Keratinocyte (primary cell): ENCODE results near the gene FBRSL1. TPM values are rescaled to one million over a fixed set of nuclear protein-coding genes. Genes with fewer than 3 reads are reported as not detected.

Experiments used
- DNase-seq: peaks from one replicate; pipeline ENCODE4 v3.0.0-alpha.2; 2011; ENCODE audit warnings: low read depth, missing footprints, low spot score
- FAIRE-seq: peaks from 2 replicates; lab custom pipeline; 2011; peaks lifted over from hg19 to GRCh38; lab: Jason Lieb, UNC
- H2AFZ ChIP-seq: 2 replicates; pipeline ENCODE4 v1.6.0; 2012; ENCODE audit warnings: low read length, control low read depth, inconsistent platforms; ENCODE audit not compliant: control insufficient read depth
- H3K27ac ChIP-seq: 2 replicates; pipeline ENCODE4 v1.5.1; 2011; ENCODE audit warnings: low read length; ENCODE audit not compliant: control insufficient read depth, insufficient read depth
- H3K27me3 ChIP-seq: 3 replicates; pipeline ENCODE4 v1.6.0; 2011; ENCODE audit warnings: low read length; ENCODE audit not compliant: control insufficient read depth, insufficient read depth; ENCODE audit errors: extremely low read depth
- H3K36me3 ChIP-seq, 2 experiments: 2 replicates in 1 of 2; 3 replicates in 1 of 2; pipeline ENCODE4 v1.5.1; 2011; ENCODE audit warnings: low read length in 2 of 2, mild to moderate bottlenecking in 1 of 2; ENCODE audit not compliant: control insufficient read depth in 2 of 2, insufficient read depth in 2 of 2; ENCODE audit errors: extremely low read depth in 1 of 2
- H3K4me1 ChIP-seq: 3 replicates; pipeline ENCODE4 v1.5.1; 2011; ENCODE audit warnings: low read length; ENCODE audit not compliant: control insufficient read depth, insufficient read depth; ENCODE audit errors: extremely low read depth
- H3K4me2 ChIP-seq: 3 replicates; pipeline ENCODE4 v1.6.0; 2011; ENCODE audit warnings: low read depth, low read length; ENCODE audit not compliant: control insufficient read depth, insufficient read depth; ENCODE audit errors: extremely low read depth
- H3K4me3 ChIP-seq, 3 experiments: fragments of 200-600 bp in 1 of 3; sonication (generic) in 1 of 3; 2 replicates in 2 of 3; 3 replicates in 1 of 3; pipeline ENCODE4 v1.5.1; 2011 to 2016; ENCODE audit warnings: low read length in 3 of 3, mild to moderate bottlenecking in 3 of 3, control low read depth in 2 of 3, inconsistent platforms in 1 of 3, low read depth in 1 of 3, mixed read lengths in 1 of 3, mixed run types in 1 of 3, moderate library complexity in 1 of 3; ENCODE audit not compliant: control insufficient read depth in 2 of 3, insufficient read depth in 2 of 3; ENCODE audit errors: extremely low read depth in 1 of 3
- H3K79me2 ChIP-seq: 2 replicates; pipeline ENCODE4 v1.6.0; 2012; ENCODE audit warnings: low read length; ENCODE audit not compliant: control insufficient read depth, insufficient read depth
- H3K9ac ChIP-seq: 3 replicates; pipeline ENCODE4 v1.6.0; 2011; ENCODE audit warnings: low read length; ENCODE audit not compliant: control insufficient read depth, insufficient read depth; ENCODE audit errors: extremely low read depth
- H3K9me1 ChIP-seq: 3 replicates; pipeline ENCODE4 v1.6.0; 2011; ENCODE audit warnings: low read length; ENCODE audit not compliant: control insufficient read depth, insufficient read depth; ENCODE audit errors: extremely low read depth
- H3K9me3 ChIP-seq: 2 replicates; pipeline ENCODE4 v1.5.1; 2012; ENCODE audit warnings: low read depth, low read length; ENCODE audit not compliant: control insufficient read depth
- H4K20me1 ChIP-seq: 3 replicates; pipeline ENCODE4 v1.6.0; 2011; ENCODE audit warnings: low read length; ENCODE audit not compliant: control insufficient read depth, insufficient read depth; ENCODE audit errors: extremely low read depth
- CTCF ChIP-seq, 3 experiments: IDR thresholded peaks in 1 of 3; conservative IDR thresholded peaks in 1 of 3; optimal IDR thresholded peaks in 1 of 3; 2 replicates in 2 of 3; 3 replicates in 1 of 3; pipeline versions ENCODE3 to v1.5.1; 2011; ENCODE audit warnings: low read length in 3 of 3, mild to moderate bottlenecking in 3 of 3, moderate library complexity in 2 of 3, control low read depth in 1 of 3, inconsistent platforms in 1 of 3; ENCODE audit not compliant: insufficient read depth in 2 of 3; ENCODE audit errors: extremely low read depth in 1 of 3
- EZH2 ChIP-seq: IDR thresholded peaks from one replicate; pipeline ENCODE4 v1.6.1; 2012; ENCODE audit warnings: inconsistent platforms, mild to moderate bottlenecking, low read length, moderate library complexity
- dilution Hi-C: fragments of 300-500 bp; cut with MboI; formaldehyde crosslinking; loops from one replicate; pipeline ENCODE4 v1.7.0; 2020; ENCODE audit warnings: low sequenced_read_pairs; ENCODE audit not compliant: extremely low pct_ligation_motif_present
- polyA plus RNA-seq, 5 experiments: library from polyadenylated mRNA; depleted of rRNA in 3 of 5; stranded (reverse) in 3 of 5; stranded (forward) in 1 of 5; unstranded in 1 of 5; fragments of >200 nt; gene quantifications; 1 replicate in 1 of 5; 2 replicates in 3 of 5; 3 replicates in 1 of 5; pipeline versions ENCODE4 v1.2.1 to v1.2.3, GENCODE V29; 2011 to 2012; ENCODE audit warnings: missing spikeins in 2 of 5, low read depth in 1 of 5, low replicate concordance in 1 of 5

The FBRSL1 gene
- polyA plus RNA-seq, 1 donor (not counting 4 experiments of a cell fraction or from before 2014, with no cell fraction given): 0.89 TPM

- dilution Hi-C loops: no loop called here
- no peak for TF ChIP-seq CTCF (optimal IDR thresholded peaks at IDR 0.05 in 1 of 3, IDR thresholded peaks at IDR 0.05 in 1 of 3, conservative IDR thresholded peaks at IDR 0.05 in 1 of 3; ENCODE audit: extremely low read depth in 1 of 3, insufficient read depth in 2 of 3, low read length in 3 of 3)
- TF ChIP-seq EZH2: no peak
- no peak overlapping the region for H3K4me3 ChIP-seq
- peaks cover 3% of the 10 kb centered on the region for H3K9me3 ChIP-seq
- H3K27me3 ChIP-seq: peaks cover 5% of the 10 kb centered on the region
- no peak overlapping the region for H2AFZ ChIP-seq
- no peaks in the 10 kb centered on the region for H3K36me3 ChIP-seq
- DNase-seq (no peak), FAIRE-seq (no peak)
- no peaks in the 10 kb centered on the region for H3K9me1 ChIP-seq
- no peak overlapping the region for H3K4me2 ChIP-seq
- no peaks in the 10 kb centered on the region for H3K79me2 ChIP-seq
- no peak overlapping the region for H3K9ac ChIP-seq
- no peaks in the 10 kb centered on the region for H3K4me1 ChIP-seq
- H3K27ac ChIP-seq: no peak overlapping the region
- H4K20me1 ChIP-seq: no peaks in the 10 kb centered on the region
Observed at GRCh38 chr12:132475304-132476037, 14.5 kb upstream of the FBRSL1 start.

GRCh38 chr12:132476038-132476414 is 13.9 kb upstream of the FBRSL1 start:
- peaks cover 5% of the 10 kb centered on the region for H3K27me3 ChIP-seq
- H3K79me2 ChIP-seq: no peaks in the 10 kb centered on the region
- dilution Hi-C loops: no loop called here

More at GRCh38 chr12:132476038-132476414, 13.9 kb upstream of the FBRSL1 start:
- Histone ChIP-seq H3K27ac (no peak overlapping the region), H3K9me3 (peaks cover 3% of the 10 kb centered on the region), H2AFZ (no peak overlapping the region), H3K9me1 (no peaks in the 10 kb centered on the region), H3K4me2 (no peak overlapping the region), H3K36me3 (no peaks in the 10 kb centered on the region), H3K9ac (no peak overlapping the region), H4K20me1 (no peaks in the 10 kb centered on the region), H3K4me1 (no peaks in the 10 kb centered on the region), H3K4me3 (no peak overlapping the region)
- TF ChIP-seq EZH2 (no peak), CTCF (optimal IDR thresholded peaks at IDR 0.05 in 1 of 3, IDR thresholded peaks at IDR 0.05 in 1 of 3, conservative IDR thresholded peaks at IDR 0.05 in 1 of 3; ENCODE audit: extremely low read depth in 1 of 3, insufficient read depth in 2 of 3, low read length in 3 of 3) (no peak)
- FAIRE-seq: no peak
- DNase-seq: no peak
